GM12878 (cell line): ENCODE data around the gene APCDD1. TPM values are rescaled to one million over a fixed set of nuclear protein-coding genes. Genes with fewer than 3 reads are reported as not detected.
A peak's percentile ranks its signal among the peaks of the same experiment; 100 is the strongest.

Source experiments
- ATAC-seq: fragments of 200-7000 bp; cut with Tn5 transposase; 3 replicates; pipeline ENCODE4 v1.9.1; 2020; ENCODE audit warnings: mild to moderate bottlenecking, moderate library complexity
- BruUV-seq: library from RNA; stranded (reverse); fragments of 400-500 nt; replicated peaks from 2 replicates; lab custom pipeline; 2021; lab: Mats Ljungman, UMichigan
- CTCF ChIA-PET: fragments of 300-600 bp; sonication (Branson Sonifier 250); formaldehyde crosslinking; extraction: SDS; loops from one replicate; lab custom pipeline; 2021; ENCODE audit warnings: inconsistent platforms; lab: Yijun Ruan, JAX
- POLR2A ChIA-PET: fragments of 350-600 bp; formaldehyde crosslinking; extraction: SDS; loops from one replicate; lab custom pipeline; 2021; ENCODE audit warnings: inconsistent platforms; lab: Charles Lee
- RAD21 ChIA-PET: fragments of 300-600 bp; sonication (Branson Sonifier 250); formaldehyde crosslinking; loops from one replicate; lab custom pipeline; 2023; ENCODE audit warnings: antibody characterized with exemption; ENCODE audit not compliant: unreplicated experiment; lab: Charles Lee
- SMC1A ChIA-PET: fragments of 300-600 bp; sonication (Branson Sonifier 250); formaldehyde crosslinking; loops from one replicate; lab custom pipeline; 2023; ENCODE audit not compliant: unreplicated experiment, uncharacterized antibody; lab: Charles Lee
- DNase-seq: peaks from one replicate; pipeline ENCODE4 v3.0.0-alpha.2; 2011; ENCODE audit warnings: low read depth, low spot score
- FAIRE-seq: peaks from 3 replicates; lab custom pipeline; 2011; peaks lifted over from hg19 to GRCh38; lab: Jason Lieb, UNC
- H2AFZ ChIP-seq: 2 replicates; pipeline ENCODE4 v1.6.0; 2011; ENCODE audit warnings: low read depth, low read length, control low read depth; ENCODE audit not compliant: control insufficient read depth
- H3K27ac ChIP-seq: 2 replicates; pipeline ENCODE4 v1.5.1; 2011; ENCODE audit warnings: control low read depth; ENCODE audit not compliant: control insufficient read depth, insufficient read depth
- H3K27me3 ChIP-seq, 2 experiments: replicated peaks in 1 of 2; 2 replicates each; pipeline versions ENCODE4 v1.6.0 to v1.6.1; 2011; ENCODE audit warnings: low read length in 1 of 2; ENCODE audit not compliant: control insufficient read depth in 2 of 2, insufficient read depth in 2 of 2
- H3K36me3 ChIP-seq, 2 experiments: 2 replicates each; pipeline ENCODE4 v1.5.1; 2011; ENCODE audit warnings: low read length in 1 of 2; ENCODE audit not compliant: control insufficient read depth in 2 of 2, insufficient read depth in 2 of 2
- H3K4me1 ChIP-seq: 2 replicates; pipeline ENCODE4 v1.6.1; 2011; ENCODE audit warnings: mild to moderate bottlenecking, low read length, moderate library complexity, mixed read lengths; ENCODE audit not compliant: control insufficient read depth, insufficient read depth
- H3K4me2 ChIP-seq: 2 replicates; pipeline ENCODE4 v1.6.0; 2011; ENCODE audit warnings: control low read depth; ENCODE audit not compliant: control insufficient read depth, insufficient read depth
- H3K4me3 ChIP-seq: fragments of 200-600 bp; sonication (generic); 2 replicates; pipeline ENCODE4 v1.5.1; 2016
- H3K79me2 ChIP-seq: 2 replicates; pipeline ENCODE4 v1.6.0; 2011; ENCODE audit warnings: low read length; ENCODE audit not compliant: control insufficient read depth, insufficient read depth
- H3K9ac ChIP-seq: 2 replicates; pipeline ENCODE4 v1.8.0; 2011; ENCODE audit warnings: low read length, control low read depth, mixed read lengths; ENCODE audit not compliant: control insufficient read depth, insufficient read depth
- H3K9me3 ChIP-seq: replicated peaks from 3 replicates; pipeline ENCODE4 v1.5.1; 2011; ENCODE audit warnings: mild to moderate bottlenecking, low read length; ENCODE audit not compliant: control insufficient read depth, insufficient read depth
- H4K20me1 ChIP-seq: 2 replicates; pipeline ENCODE4 v1.6.0; 2011; ENCODE audit not compliant: control insufficient read depth, insufficient read depth
- E4F1 ChIP-seq: fragments of 450-650 bp; IDR thresholded peaks from 2 replicates; pipeline ENCODE4 v1.6.1; 2018; ENCODE audit warnings: borderline replicate concordance, mild to moderate bottlenecking; ENCODE audit not compliant: partially characterized antibody
- EGR1 ChIP-seq, 2 experiments: IDR thresholded peaks; 1 replicate in 1 of 2; 2 replicates in 1 of 2; pipeline ENCODE4 v1.6.1; 2011 to 2012; ENCODE audit warnings: low read depth in 2 of 2, low read length in 2 of 2, borderline replicate concordance in 1 of 2, mild to moderate bottlenecking in 1 of 2, moderate library complexity in 1 of 2
- FOS ChIP-seq: IDR thresholded peaks from 3 replicates; pipeline ENCODE4 v1.6.1; 2011; ENCODE audit warnings: borderline replicate concordance; ENCODE audit not compliant: insufficient read length; ENCODE audit errors: extremely low read depth
- HDGF ChIP-seq: fragments of 450-650 bp; IDR thresholded peaks from 2 replicates; pipeline ENCODE4 v1.6.1; 2016; ENCODE audit warnings: antibody characterized with exemption
- LARP7 ChIP-seq: fragments of 450-650 bp; IDR thresholded peaks from 2 replicates; pipeline ENCODE4 v1.6.1; 2017; ENCODE audit warnings: mild to moderate bottlenecking
- NKRF ChIP-seq: fragments of 450-650 bp; conservative IDR thresholded peaks from 2 replicates; pipeline ENCODE4 v1.6.1; 2017; ENCODE audit warnings: mild to moderate bottlenecking, moderate library complexity
- ZBED1 ChIP-seq: IDR thresholded peaks from 2 replicates; pipeline ENCODE4 v1.6.1; 2016; ENCODE audit warnings: borderline replicate concordance
- WGBS: methylation state at CpG from one replicate; pipeline ENCODE4 v1.1.6; 2016; ENCODE audit warnings: low lambda C conversion rate; ENCODE audit not compliant: insufficient replicate concordance, insufficient coverage; ENCODE audit errors: missing lambda C conversion rate; 5-methylcytosine and 5-hydroxymethylcytosine counted together
- in situ Hi-C: fragments of 300-500 bp; cut with MboI; formaldehyde crosslinking; loops from 9 replicates; pipeline ENCODE4 v1.14.3; 2018; ENCODE audit warnings: mixed read lengths
- intact Hi-C: fragments of 100-400 bp; cut with micrococcal nuclease; formaldehyde crosslinking; loops from one replicate; pipeline ENCODE4 v1.14.2; 2022; ENCODE audit not compliant: unreplicated experiment
- polyA plus RNA-seq, 11 experiments: library from polyadenylated mRNA; depleted of rRNA in 4 of 11; unstranded in 6 of 11; stranded (reverse) in 5 of 11; fragments of >200 nt; fragmentation: Nextera tagmentation in 4 of 11; fragmentation: Illumina TruSeq in 1 of 11; extraction: Ambion mirVana in 4 of 11; extraction: Trizol in 1 of 11; gene quantifications; 1 replicate in 1 of 11; 2 replicates in 10 of 11; pipeline versions ENCODE4 v1.2.1 to v1.2.3, GENCODE V29; 2011 to 2016; ENCODE audit warnings: inconsistent platforms in 2 of 11, missing spikeins in 2 of 11, low read depth in 1 of 11
- total RNA-seq, 4 experiments: library from RNA; depleted of rRNA in 3 of 4; stranded (reverse); fragments of >200 nt in 3 of 4; fragmentation: Illumina TruSeq in 1 of 4; extraction: Trizol in 1 of 4; gene quantifications; 2 replicates each; pipeline versions ENCODE4 v1.2.1 to v1.2.3, GENCODE V29; 2013 to 2021
- TF ChIP-seq, protein P1 (sequence below): fragments of 450-650 bp; IDR thresholded peaks from 2 replicates; pipeline ENCODE4 v1.6.1; 2017; ENCODE audit warnings: low read depth, mild to moderate bottlenecking, moderate library complexity

The APCDD1 gene
- total and polyA plus RNA-seq, 10 of the 15 experiments (the other 5 are each of a cell fraction or from before 2014, with no cell fraction given), result not detected

DNA sequence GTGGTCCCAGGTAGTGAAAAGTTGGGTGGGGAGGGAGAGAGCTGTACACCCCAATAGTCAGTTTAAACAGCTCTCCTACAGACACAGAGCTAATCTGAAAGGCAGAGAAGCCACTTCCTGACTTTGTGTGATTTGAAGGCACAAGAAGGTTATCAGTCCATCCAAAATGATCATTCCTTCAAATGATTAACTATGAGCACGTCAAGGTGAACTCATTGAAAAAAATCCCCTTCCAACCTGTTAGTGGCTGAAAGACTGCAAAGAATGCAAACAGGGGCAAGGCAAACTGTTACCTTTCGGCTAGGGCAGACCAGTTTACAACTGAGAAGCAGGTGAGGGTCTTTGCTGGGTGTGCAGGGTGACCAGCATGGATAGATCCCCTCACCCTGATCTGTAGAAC, 22.8 kb upstream of the APCDD1 start:
- no peak overlapping the region for H3K4me3 ChIP-seq
- no peak overlapping the region for H3K27ac ChIP-seq
- RAD21 ChIA-PET, result no interaction called here
- CTCF ChIA-PET, result interaction anchor here (0.6 to 2.1 kb wide), 2 partner anchors 9 to 18 kb away, joined by 4 to 6 read pairs; no protein-coding TSS in a partner anchor
- H2AFZ ChIP-seq, result no peak overlapping the region
- FAIRE-seq, result no peak
- H3K9me3 ChIP-seq, result no peaks in the 10 kb centered on the region
- POLR2A ChIA-PET, result no interaction called here
- no peaks in the 10 kb centered on the region for H3K4me1 ChIP-seq
- in situ Hi-C loops, result no loop called here
- BruUV-seq, result no TSS peak
- ATAC-seq, result peak; percentile 21; the same call in 1 of the 3 replicates
- intact Hi-C loops, result loop anchor here (10.0 kb wide), 1 partner anchor 97 kb away; no protein-coding TSS in a partner anchor
- no peaks in the 10 kb centered on the region for H3K79me2 ChIP-seq
- no peak overlapping the region for H3K9ac ChIP-seq
- TF ChIP-seq ZBED1, result no peak
- no peak for TF ChIP-seq FOS
- no peak for TF ChIP-seq E4F1
- no peak for TF ChIP-seq EGR1 (IDR thresholded peaks at IDR 0.05; ENCODE audit: borderline replicate concordance in 1 of 2, low read depth in 2 of 2, low read length in 2 of 2)
- TF ChIP-seq LARP7, result no peak
- no peak for TF ChIP-seq HDGF
- TF ChIP-seq, protein P1, sequence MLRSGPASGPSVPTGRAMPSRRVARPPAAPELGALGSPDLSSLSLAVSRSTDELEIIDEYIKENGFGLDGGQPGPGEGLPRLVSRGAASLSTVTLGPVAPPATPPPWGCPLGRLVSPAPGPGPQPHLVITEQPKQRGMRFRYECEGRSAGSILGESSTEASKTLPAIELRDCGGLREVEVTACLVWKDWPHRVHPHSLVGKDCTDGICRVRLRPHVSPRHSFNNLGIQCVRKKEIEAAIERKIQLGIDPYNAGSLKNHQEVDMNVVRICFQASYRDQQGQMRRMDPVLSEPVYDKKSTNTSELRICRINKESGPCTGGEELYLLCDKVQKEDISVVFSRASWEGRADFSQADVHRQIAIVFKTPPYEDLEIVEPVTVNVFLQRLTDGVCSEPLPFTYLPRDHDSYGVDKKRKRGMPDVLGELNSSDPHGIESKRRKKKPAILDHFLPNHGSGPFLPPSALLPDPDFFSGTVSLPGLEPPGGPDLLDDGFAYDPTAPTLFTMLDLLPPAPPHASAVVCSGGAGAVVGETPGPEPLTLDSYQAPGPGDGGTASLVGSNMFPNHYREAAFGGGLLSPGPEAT, result no peak
- no peak for TF ChIP-seq NKRF
- no peaks in the 10 kb centered on the region for H3K36me3 ChIP-seq
- H3K4me2 ChIP-seq, result no peak overlapping the region
- 0% methylated on average over 2 of the region's 2 CpGs for whole genome bisulfite sequencing
- SMC1A ChIA-PET, result interaction anchor here (1.1 kb wide), 1 partner anchor 10 kb away, joined by 3 read pairs; no protein-coding TSS in a partner anchor
- H3K27me3 ChIP-seq, result no peaks in the 10 kb centered on the region; a peak in 2 of 4 replicates
- H4K20me1 ChIP-seq, result no peaks in the 10 kb centered on the region
- DNase-seq, result no peak
